Epithelial cell of umbilical artery (primary cell): Measurements from ENCODE around the gene HEY2. TPM values are rescaled to one million over a fixed set of nuclear protein-coding genes. Genes with fewer than 3 reads are reported as not detected.

ENCODE experiments used
- total RNA-seq: library from RNA; depleted of rRNA; stranded (reverse); fragments of >200 nt; gene quantifications from 2 replicates; pipeline ENCODE4 v1.2.3, GENCODE V29; 2014

The HEY2 gene
- total RNA-seq: 10.5 and 15.3 TPM in 2 replicates

DNA sequence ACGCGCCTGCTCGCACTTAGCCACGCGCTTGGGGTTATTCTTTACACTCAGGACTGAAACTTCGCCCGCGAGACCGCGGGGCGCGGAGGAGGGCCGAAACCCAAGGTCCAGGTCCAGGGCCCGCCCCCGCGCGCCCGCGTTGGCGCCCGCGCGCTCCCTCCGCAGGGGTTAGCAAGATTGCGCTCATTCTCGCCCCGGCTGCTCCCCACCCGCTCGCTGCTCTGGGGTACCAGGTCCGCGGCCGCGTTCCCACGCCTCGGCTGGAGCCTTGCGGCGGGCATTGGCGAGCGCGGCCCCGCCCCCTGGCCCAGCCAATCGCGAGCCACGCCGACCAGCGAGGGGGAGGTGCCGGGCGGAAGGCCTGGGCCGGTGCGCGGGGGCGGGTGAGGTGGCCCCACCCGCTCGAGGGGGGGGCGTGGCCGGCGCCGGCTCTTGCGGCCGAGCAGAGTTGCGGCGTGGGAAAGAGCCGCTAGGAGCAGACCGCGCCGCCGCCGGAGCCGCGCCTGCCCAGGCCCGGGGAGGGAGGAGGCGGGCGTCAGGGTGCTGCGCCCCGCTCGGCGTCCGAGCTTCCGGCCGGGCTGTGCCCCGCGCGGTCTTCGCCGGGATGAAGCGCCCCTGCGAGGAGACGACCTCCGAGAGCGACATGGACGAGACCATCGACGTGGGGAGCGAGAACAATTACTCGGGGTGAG lies at the start of gene HEY2:
TSS of gene HEY2 (plus strand) at position 460 of the 692 bp plus-strand sequence. CDS start at position 605, 145 bp downstream.

DNA sequence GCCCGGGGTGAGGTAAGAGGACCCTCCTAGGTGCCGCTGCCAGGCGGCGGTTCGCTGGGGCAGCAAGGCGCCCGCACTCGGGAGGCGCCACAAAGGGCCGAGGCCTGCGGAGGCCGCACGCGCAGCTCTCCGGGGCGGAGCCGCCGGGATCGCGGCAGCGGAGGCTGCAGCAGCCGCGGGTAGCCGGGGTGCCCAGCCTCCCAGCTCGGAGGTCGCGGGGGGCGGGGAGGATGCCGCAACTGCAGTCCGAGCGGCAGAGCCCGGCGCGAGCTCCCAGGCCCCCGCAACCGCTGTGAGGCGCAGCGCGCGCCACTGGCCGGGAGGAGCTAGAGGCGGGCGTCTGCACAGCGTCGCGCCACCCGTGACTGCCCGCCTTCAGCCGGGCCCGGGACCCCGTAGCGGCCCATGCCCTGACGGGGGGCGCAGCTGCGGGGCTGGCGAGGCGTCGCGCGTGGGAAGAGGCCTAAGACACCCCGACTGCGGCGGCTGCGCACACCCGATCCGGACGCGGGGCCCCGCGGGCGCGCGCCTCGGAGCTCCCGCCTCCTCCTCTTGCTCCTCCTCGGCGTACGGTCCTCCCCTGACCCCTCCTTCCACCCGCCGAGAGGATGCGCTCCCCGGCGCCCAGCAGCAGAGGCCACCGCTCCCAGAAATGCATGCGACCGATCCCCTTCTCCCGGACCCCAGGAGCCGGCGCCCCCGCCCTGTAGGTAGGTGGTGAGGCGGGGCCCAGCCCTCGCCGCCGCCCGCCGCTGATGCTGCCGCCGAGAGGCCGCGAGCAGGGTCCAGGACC lies 41.1 kb downstream of the HEY2 start, which contains the start of gene NCOA7:
TSS of gene NCOA7 (plus strand) at position 603 of the 793 bp plus-strand sequence. CDS start 24,395 bp downstream, outside the sequence.

Other genes with a start within 250 kb of the HEY2 start
- gene NCOA7, start 41.3 kb downstream of the HEY2 start, total RNA-seq: 61.1 and 73.3 TPM in 2 replicates
- 19.5 and 31.3 TPM in 2 replicates for gene HINT3, start 207.1 kb downstream of the HEY2 start, total RNA-seq
- 17.2 and 20.8 TPM in 2 replicates for gene TRMT11, start 236.9 kb downstream of the HEY2 start, total RNA-seq